HL-60/S4 treated with retinoic acid at 250 ng/mL for 4 days and 3 days (cell line): Measurements from ENCODE around the gene SNAPC2.

Source experiments
- in situ Hi-C: fragments of 300-500 bp; cut with MboI; formaldehyde crosslinking; loops from 2 replicates; pipeline ENCODE4 v1.7.0; 2022; ENCODE audit warnings: low sequenced_read_pairs

The SNAPC2 gene

DNA sequence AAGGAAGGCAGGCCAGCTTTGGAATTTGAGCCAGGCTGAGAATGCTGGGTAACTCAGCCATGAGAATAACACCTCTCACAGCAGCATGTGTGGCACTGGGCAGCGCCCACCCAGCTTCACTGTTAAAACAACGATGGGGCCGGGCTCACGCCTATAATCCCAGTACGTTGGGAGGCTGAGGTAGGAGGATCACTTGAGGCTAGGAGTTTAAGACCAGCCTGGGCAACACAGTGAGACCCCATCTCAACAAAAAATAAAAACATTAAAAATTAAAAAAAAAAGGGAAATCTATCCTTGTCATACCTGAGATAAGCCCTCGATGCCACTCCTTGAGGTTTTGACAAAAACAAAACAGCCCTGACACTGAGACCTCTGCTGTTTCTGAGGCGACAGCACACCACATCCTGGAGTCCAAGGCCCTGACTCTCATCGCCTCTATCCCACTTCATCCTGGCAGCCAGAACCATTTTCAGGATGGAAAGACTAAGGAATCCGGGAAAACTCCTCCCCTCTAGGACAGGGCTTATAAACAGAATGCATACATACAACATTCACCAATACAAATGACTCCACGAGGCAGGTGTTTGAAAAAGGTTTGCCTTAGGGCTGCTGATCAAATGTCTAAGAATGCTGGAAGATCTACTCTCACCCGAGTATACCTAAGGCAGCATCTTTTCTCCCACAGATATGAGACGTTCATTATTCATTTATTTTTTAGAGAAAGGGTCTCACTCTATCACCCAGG lies 46.0 kb downstream of the SNAPC2 start:
- in situ Hi-C loops: no loop called here

- in situ Hi-C loops: no loop called here
These were observed 48.1 kb downstream of the SNAPC2 start for GRCh38 chr19:7968008-7968795.

- in situ Hi-C loops: no loop called here
These were observed 48.8 kb downstream of the SNAPC2 start for GRCh38 chr19:7968796-7969554.

- in situ Hi-C loops: no loop called here
These were observed 49.4 kb downstream of the SNAPC2 start for GRCh38 chr19:7969555-7969939.

DNA sequence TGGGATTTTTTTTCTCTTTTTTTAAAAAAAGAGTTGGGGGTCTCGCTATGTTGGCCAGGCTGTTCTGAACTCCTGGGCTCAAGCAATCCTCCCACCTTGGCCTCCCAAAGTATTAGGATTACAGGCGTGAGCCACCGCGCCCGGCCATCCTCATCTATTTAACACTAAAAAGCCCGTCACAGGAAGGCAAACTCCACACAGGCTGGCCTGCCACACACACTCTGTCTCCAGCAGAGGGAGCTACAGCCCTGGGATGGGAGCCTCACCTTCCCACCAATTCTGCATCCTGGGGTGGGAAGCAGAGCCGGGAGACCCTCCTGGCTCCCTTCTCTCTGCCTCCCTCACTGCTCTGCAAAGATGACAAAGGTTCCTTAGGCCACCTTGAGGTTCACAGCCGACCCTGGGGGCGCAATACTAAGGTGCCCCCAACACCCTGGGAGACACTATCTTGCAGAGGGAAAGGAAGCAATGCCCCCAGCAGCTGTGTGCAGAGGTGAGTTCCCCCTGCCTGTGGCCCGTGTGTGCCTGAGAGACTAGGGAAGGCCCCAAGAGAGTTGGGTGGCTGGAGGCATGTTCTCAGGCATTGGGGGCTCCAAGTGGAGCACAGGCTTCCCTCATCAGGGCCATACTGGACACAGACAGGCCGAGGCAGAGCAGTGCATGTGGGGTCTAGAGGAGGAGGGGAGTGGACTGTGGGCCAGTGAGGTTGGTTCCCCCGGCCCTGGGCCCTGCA lies 50.7 kb downstream of the SNAPC2 start:
- in situ Hi-C loops: no loop called here

GRCh38 chr19:7971553-7972520 lies 51.7 kb downstream of the SNAPC2 start:
- in situ Hi-C loops: no loop called here
